CD4-positive, alpha-beta T cell (primary cell): Measurements from ENCODE around the gene ADIPOR2. TPM values are rescaled to one million over a fixed set of nuclear protein-coding genes. Genes with fewer than 3 reads are reported as not detected.

Source experiments
- ATAC-seq: fragments of 200-7000 bp; cut with Tn5 transposase; one replicate; pipeline ENCODE4 v1.10.0; 2022; ENCODE audit warnings: mild to moderate bottlenecking; ENCODE audit not compliant: poor library complexity
- CTCF ChIA-PET: fragments of 350-600 bp; sonication (Branson Sonifier 250); formaldehyde crosslinking; loops from one replicate; lab custom pipeline; 2021; ENCODE audit warnings: antibody characterized with exemption, inconsistent platforms; lab: Charles Lee
- POLR2A ChIA-PET: fragments of 350-600 bp; sonication (Branson Sonifier 250); formaldehyde crosslinking; loops from one replicate; lab custom pipeline; 2021; ENCODE audit warnings: antibody characterized with exemption, inconsistent platforms; lab: Charles Lee
- DNase-seq, 14 experiments: peaks; one replicate each; pipeline ENCODE4 v3.0.0-alpha.2; 2013 to 2020; ENCODE audit warnings: mixed read lengths in 2 of 14
- H3K27ac ChIP-seq, 2 donors: one replicate each; pipeline versions ENCODE4 v1.5.1 to v1.7.0; 2013; ENCODE audit warnings: low read length in 2 of 2, low read depth in 1 of 2, mild to moderate bottlenecking in 1 of 2
- H3K27me3 ChIP-seq, 2 experiments: 1 replicate in 1 of 2; 2 replicates in 1 of 2; pipeline versions ENCODE4 v1.6.1 to v1.7.0; 2013; ENCODE audit warnings: low read length in 2 of 2, control low read depth in 1 of 2, mild to moderate bottlenecking in 1 of 2, moderate library complexity in 1 of 2; ENCODE audit not compliant: insufficient read depth in 2 of 2, control insufficient read depth in 1 of 2
- H3K36me3 ChIP-seq: one replicate; pipeline ENCODE4 v1.6.1; 2013; ENCODE audit warnings: low read length, control low read depth; ENCODE audit not compliant: insufficient read depth
- H3K4me1 ChIP-seq: one replicate; pipeline ENCODE4 v1.6.1; 2013; ENCODE audit warnings: low read length, control low read depth; ENCODE audit not compliant: insufficient read depth
- H3K4me3 ChIP-seq: one replicate; pipeline ENCODE4 v1.5.1; 2013; ENCODE audit warnings: mild to moderate bottlenecking, low read length, moderate library complexity
- H3K9me3 ChIP-seq, 2 experiments: 1 replicate in 1 of 2; 2 replicates in 1 of 2; pipeline versions ENCODE4 v1.6.1 to v1.7.0; 2013; ENCODE audit warnings: low read length in 2 of 2, mild to moderate bottlenecking in 2 of 2, control low read depth in 1 of 2, moderate library complexity in 1 of 2; ENCODE audit not compliant: control insufficient read depth in 1 of 2, insufficient read depth in 1 of 2
- H3K27ac Mint-ChIP-seq: one replicate; pipeline ENCODE4 v1.8.0; 2020; ENCODE audit warnings: mixed read lengths
- H3K27me3 Mint-ChIP-seq: one replicate; pipeline ENCODE4 v1.8.0; 2021; ENCODE audit warnings: mixed read lengths
- H3K36me3 Mint-ChIP-seq: one replicate; pipeline ENCODE4 v1.8.0; 2021; ENCODE audit warnings: low read depth, mixed read lengths
- H3K4me1 Mint-ChIP-seq: one replicate; pipeline ENCODE4 v1.8.0; 2021; ENCODE audit warnings: low read depth, mixed read lengths
- H3K4me3 Mint-ChIP-seq: one replicate; pipeline ENCODE4 v1.8.0; 2020; ENCODE audit warnings: mild to moderate bottlenecking, mixed read lengths
- H3K9me3 Mint-ChIP-seq: one replicate; pipeline ENCODE4 v1.8.0; 2020; ENCODE audit warnings: mixed read lengths
- intact Hi-C, 2 experiments: fragments of 100-400 bp; cut with DNase I in 1 of 2; cut with micrococcal nuclease in 1 of 2; formaldehyde crosslinking; loops; one replicate each; pipeline versions ENCODE4 v1.15.1 to v1.9.0; 2023 to 2025; cut with DNase I, micrococcal nuclease
- total RNA-seq, 174 experiments: library from RNA in 2 of 174; stranded (reverse) in 2 of 174; gene quantifications; one replicate each; pipeline ENCODE4 v1.2.3 and lab custom pipeline; 2021 to 2026
- TF ChIP-seq, protein P1 (sequence below): fragments of 200-600 bp; IDR thresholded peaks from one replicate; pipeline ENCODE4 v1.8.0; 2022; ENCODE audit warnings: antibody characterized with exemption, mild to moderate bottlenecking

ADIPOR2 gene
- total RNA-seq, 2 experiments from 2014 or later: 12.5 to 12.6 TPM

- Mint-ChIP-seq H3K4me1 (peaks cover 21% of the 10 kb centered on the region), H3K27me3 (no peaks in the 10 kb centered on the region), H3K36me3 (peaks cover 18% of the 10 kb centered on the region), H3K4me3 (no peak overlapping the region), H3K27ac (no peak overlapping the region), H3K9me3 (no peaks in the 10 kb centered on the region)
- H3K27ac ChIP-seq: no peak overlapping the region
- no peaks in the 10 kb centered on the region for H3K27me3 ChIP-seq
- TF ChIP-seq, protein P1, sequence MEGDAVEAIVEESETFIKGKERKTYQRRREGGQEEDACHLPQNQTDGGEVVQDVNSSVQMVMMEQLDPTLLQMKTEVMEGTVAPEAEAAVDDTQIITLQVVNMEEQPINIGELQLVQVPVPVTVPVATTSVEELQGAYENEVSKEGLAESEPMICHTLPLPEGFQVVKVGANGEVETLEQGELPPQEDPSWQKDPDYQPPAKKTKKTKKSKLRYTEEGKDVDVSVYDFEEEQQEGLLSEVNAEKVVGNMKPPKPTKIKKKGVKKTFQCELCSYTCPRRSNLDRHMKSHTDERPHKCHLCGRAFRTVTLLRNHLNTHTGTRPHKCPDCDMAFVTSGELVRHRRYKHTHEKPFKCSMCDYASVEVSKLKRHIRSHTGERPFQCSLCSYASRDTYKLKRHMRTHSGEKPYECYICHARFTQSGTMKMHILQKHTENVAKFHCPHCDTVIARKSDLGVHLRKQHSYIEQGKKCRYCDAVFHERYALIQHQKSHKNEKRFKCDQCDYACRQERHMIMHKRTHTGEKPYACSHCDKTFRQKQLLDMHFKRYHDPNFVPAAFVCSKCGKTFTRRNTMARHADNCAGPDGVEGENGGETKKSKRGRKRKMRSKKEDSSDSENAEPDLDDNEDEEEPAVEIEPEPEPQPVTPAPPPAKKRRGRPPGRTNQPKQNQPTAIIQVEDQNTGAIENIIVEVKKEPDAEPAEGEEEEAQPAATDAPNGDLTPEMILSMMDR: no peak
- H3K36me3 ChIP-seq: peaks cover 19% of the 10 kb centered on the region
- ATAC-seq (no peak), DNase-seq (no peak)
- intact Hi-C loops: loop anchor here (2.0 to 10.0 kb wide), 5 partner anchors 130 to 904 kb away; no protein-coding TSS in a partner anchor
- ChIA-PET CTCF (interaction anchor here (0.9 to 6.1 kb wide), 14 partner anchors 8 to 244 kb away, joined by 3 to 154 read pairs (median 6); partner anchors contain the start of gene ADIPOR2), POLR2A (interaction anchor here (1.3 to 3.1 kb wide), 7 partner anchors 99 to 159 kb away, joined by 3 to 41 read pairs (median 8); partner anchors contain the start of gene ADIPOR2)
- no peak overlapping the region for H3K4me3 ChIP-seq
- H3K4me1 ChIP-seq: peaks cover 14% of the 10 kb centered on the region
- H3K9me3 ChIP-seq: no peaks in the 10 kb centered on the region
These were observed 99.6 kb downstream of the ADIPOR2 start for GRCh38 chr12:1790444-1790843.

DNA sequence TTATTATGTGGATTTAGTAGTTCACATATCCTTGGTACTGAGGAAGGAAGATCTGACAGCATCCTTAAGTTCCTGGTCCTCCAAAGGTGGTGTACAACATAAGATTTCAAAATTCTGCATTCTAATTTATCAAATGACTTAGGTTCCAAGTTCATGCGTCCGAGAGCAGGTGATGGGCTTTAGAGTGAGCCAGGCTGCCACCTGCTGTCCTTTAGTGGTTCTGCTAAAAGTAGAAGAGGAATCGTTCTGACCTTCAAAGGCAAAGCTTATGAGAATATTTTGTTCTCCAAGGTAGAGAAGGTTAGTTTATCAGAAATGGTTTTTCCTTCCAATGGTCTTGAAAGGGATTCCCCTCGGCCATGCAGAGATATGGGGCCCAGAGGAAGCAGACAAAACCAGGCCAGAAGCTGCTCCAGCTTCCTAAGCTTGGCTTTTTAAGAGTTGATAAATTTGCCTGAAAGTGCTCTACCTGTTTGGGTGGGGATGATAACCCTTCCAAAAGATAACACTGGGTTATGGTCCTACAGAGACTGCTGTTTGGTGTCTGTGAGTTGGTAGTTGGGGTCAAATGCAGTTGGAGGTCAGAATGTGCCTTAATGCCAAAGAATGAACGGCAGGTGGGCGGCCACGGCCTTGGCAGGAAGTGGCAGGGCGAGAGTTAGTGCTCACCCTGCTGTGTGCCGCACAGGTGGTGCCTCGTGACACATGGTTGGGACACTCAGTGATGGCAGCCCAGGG, 100.4 kb downstream of the ADIPOR2 start:
- no peaks in the 10 kb centered on the region for H3K27me3 ChIP-seq
- no peaks in the 10 kb centered on the region for H3K9me3 ChIP-seq
- peak; percentile 50 to 86 (median 58) for DNase-seq
- H3K4me1 ChIP-seq: peaks cover 20% of the 10 kb centered on the region
- Mint-ChIP-seq H3K9me3 (no peaks in the 10 kb centered on the region), H3K4me1 (peaks cover 28% of the 10 kb centered on the region), H3K4me3 (no peak overlapping the region), H3K36me3 (peaks cover 10% of the 10 kb centered on the region), H3K27ac (peak overlapping the region; percentile 48), H3K27me3 (no peaks in the 10 kb centered on the region)
- H3K4me3 ChIP-seq: no peak overlapping the region
- ATAC-seq: peak; percentile 51
- POLR2A ChIA-PET: interaction anchor here (0.7 to 3.1 kb wide), 10 partner anchors 100 to 160 kb away, joined by 3 to 41 read pairs (median 8); partner anchors contain the start of gene ADIPOR2
- intact Hi-C loops: loop anchor here (1.0 to 10.0 kb wide), 8 partner anchors 130 to 904 kb away; no protein-coding TSS in a partner anchor
- CTCF ChIA-PET: interaction anchor here (0.6 to 6.1 kb wide), 26 partner anchors 9 to 724 kb away, joined by 3 to 154 read pairs (median 4); partner anchors contain the start of gene ADIPOR2
- peaks cover 10% of the 10 kb centered on the region for H3K36me3 ChIP-seq
- H3K27ac ChIP-seq: peak overlapping the region in 1 of 2 donors; percentile 49
- TF ChIP-seq, protein P1: peak; percentile 85

GRCh38 chr12:1792406-1792805, 101.5 kb downstream of the ADIPOR2 start:
- TF ChIP-seq, protein P1: no peak
- Histone ChIP-seq H3K4me1 (peaks cover 31% of the 10 kb centered on the region), H3K4me3 (no peak overlapping the region), H3K27ac (no peak overlapping the region), H3K27me3 (no peaks in the 10 kb centered on the region), H3K36me3 (no peaks in the 10 kb centered on the region), H3K9me3 (no peaks in the 10 kb centered on the region)
- DNase-seq (no peak), ATAC-seq (no peak)
- no peaks in the 10 kb centered on the region for H3K27me3 Mint-ChIP-seq
- H3K27ac Mint-ChIP-seq: peak overlapping the region; percentile 48
- H3K36me3 Mint-ChIP-seq: peaks cover 5% of the 10 kb centered on the region
- ChIA-PET CTCF (interaction anchor here (4.6 to 6.1 kb wide), 2 partner anchors 137 to 148 kb away, joined by 47 to 154 read pairs; no protein-coding TSS in a partner anchor), POLR2A (interaction anchor here (0.8 to 3.1 kb wide), 2 partner anchors 139 to 148 kb away, joined by 4 to 41 read pairs; no protein-coding TSS in a partner anchor)
- H3K4me1 Mint-ChIP-seq: peaks cover 29% of the 10 kb centered on the region
- H3K4me3 Mint-ChIP-seq: no peak overlapping the region
- no peaks in the 10 kb centered on the region for H3K9me3 Mint-ChIP-seq
- intact Hi-C loops: loop anchor here (10.0 kb wide), 4 partner anchors 242 to 902 kb away; no protein-coding TSS in a partner anchor
